Activated naive CD4-positive, alpha-beta T cell treated with anti-CD3 and anti-CD28 coated beads, Interleukin-2, amount 10 ng/mL, durations not matched to agents 7 days and 5 days (primary cell): ENCODE measurements around the gene HAUS8.
"Not testable (repeated sequence)": the region's sequence is repeated elsewhere in the genome, so short reads cannot be mapped to it uniquely, and the experiment has no call there.

Experiments
- CTCF ChIA-PET: fragments of 350-600 bp; sonication (Branson Sonifier 250); formaldehyde crosslinking; loops from one replicate; lab custom pipeline; 2021; ENCODE audit warnings: antibody characterized with exemption; lab: Charles Lee
- DNase-seq: peaks from one replicate; pipeline ENCODE4 v3.0.0-alpha.2; 2020
- H3K27ac Mint-ChIP-seq: one replicate; pipeline ENCODE4 v1.8.0; 2021; ENCODE audit warnings: mild to moderate bottlenecking, moderate library complexity, mixed read lengths
- H3K27me3 Mint-ChIP-seq: one replicate; pipeline ENCODE4 v1.8.0; 2021; ENCODE audit warnings: mild to moderate bottlenecking, mixed read lengths
- H3K36me3 Mint-ChIP-seq: one replicate; pipeline ENCODE4 v1.8.0; 2021; ENCODE audit warnings: mixed read lengths
- H3K4me1 Mint-ChIP-seq: one replicate; pipeline ENCODE4 v1.8.0; 2021; ENCODE audit warnings: mixed read lengths
- H3K4me3 Mint-ChIP-seq: one replicate; pipeline ENCODE4 v1.8.0; 2021; ENCODE audit warnings: mild to moderate bottlenecking, moderate library complexity, mixed read lengths
- H3K9me3 Mint-ChIP-seq: one replicate; pipeline ENCODE4 v1.8.0; 2021; ENCODE audit warnings: mixed read lengths

HAUS8 gene

GRCh38 chr19:17109300-17109699 lies 34.0 kb upstream of the HAUS8 start:
- Mint-ChIP-seq H3K9me3 (no peaks in the 10 kb centered on the region), H3K27me3 (no peaks in the 10 kb centered on the region), H3K27ac (peak overlapping the region; percentile 61), H3K4me1 (peaks cover 25% of the 10 kb centered on the region), H3K36me3 (peaks cover 52% of the 10 kb centered on the region), H3K4me3 (no peak overlapping the region)
- CTCF ChIA-PET = no interaction called here
- no peak for DNase-seq

- Mint-ChIP-seq H3K4me3 (no peak overlapping the region), H3K9me3 (peaks cover under 1% of the 10 kb centered on the region), H3K27ac (no peak overlapping the region), H3K27me3 (no peaks in the 10 kb centered on the region), H3K36me3 (peaks cover 50% of the 10 kb centered on the region), H3K4me1 (peaks cover 26% of the 10 kb centered on the region)
- DNase-seq = no peak
- CTCF ChIA-PET = no interaction called here
Observed at GRCh38 chr19:17108453-17108784, 33.2 kb upstream of the HAUS8 start.

DNA sequence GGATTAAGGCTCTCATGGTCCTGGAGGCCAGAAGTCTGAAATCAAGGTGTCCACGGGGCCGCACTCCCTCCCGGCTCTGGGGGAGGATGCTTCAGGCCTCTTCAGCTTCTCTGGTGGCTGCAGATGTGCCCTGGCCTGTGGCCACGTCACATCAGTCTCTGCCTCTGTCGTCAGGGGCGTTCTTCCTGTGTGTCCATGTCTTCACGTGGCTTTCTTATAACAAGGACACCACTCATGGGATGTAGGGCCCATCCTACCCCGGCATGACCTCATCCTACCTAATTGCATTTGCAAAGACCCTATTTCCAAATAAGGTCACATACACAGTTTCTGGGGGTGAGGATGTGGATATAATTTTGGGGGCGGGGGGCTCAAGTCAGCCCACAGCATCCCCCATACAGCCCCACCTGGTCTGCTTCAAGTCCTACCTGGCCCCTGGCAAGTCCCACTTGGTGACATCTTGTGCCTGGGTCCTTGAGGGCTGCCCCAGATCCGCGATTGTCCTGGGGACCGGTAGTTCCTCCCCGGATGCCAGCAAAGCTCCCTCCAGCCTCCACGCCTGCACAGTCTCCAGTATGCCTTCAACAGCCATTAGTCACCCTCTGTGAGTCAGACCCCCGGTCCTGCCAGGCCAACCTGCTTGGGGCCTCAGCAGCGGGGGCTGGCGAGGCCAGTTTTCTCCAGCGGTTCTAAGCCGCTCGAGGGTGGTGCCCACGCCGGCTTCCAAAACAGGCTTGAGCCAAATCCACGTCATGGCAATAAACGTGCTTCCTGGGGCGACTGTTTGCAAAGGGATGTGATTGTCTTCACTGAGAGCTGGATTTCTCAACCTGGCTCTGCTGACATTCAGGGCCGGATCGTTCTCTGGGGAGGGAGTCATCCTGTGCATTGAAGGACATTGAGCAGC lies 32.5 kb upstream of the HAUS8 start:
- Mint-ChIP-seq H3K4me3 (no peak overlapping the region), H3K27ac (no peak overlapping the region), H3K9me3 (peaks cover 7% of the 10 kb centered on the region), H3K36me3 (peaks cover 50% of the 10 kb centered on the region), H3K27me3 (no peaks in the 10 kb centered on the region), H3K4me1 (peaks cover 29% of the 10 kb centered on the region)
- DNase-seq = no peak
- CTCF ChIA-PET = no interaction called here

GRCh38 chr19:17106964-17107363 lies 31.7 kb upstream of the HAUS8 start:
- CTCF ChIA-PET, DNase-seq, H3K4me3 Mint-ChIP-seq, H3K27ac Mint-ChIP-seq, H3K27me3 Mint-ChIP-seq: not testable (repeated sequence)
- Mint-ChIP-seq H3K4me1 (peaks cover 26% of the 10 kb centered on the region), H3K36me3 (peaks cover 55% of the 10 kb centered on the region), H3K9me3 (peaks cover 11% of the 10 kb centered on the region)

GRCh38 chr19:17105556-17105955 lies 30.3 kb upstream of the HAUS8 start:
- Mint-ChIP-seq H3K36me3 (peaks cover 59% of the 10 kb centered on the region), H3K27ac (no peak overlapping the region)

GRCh38 chr19:17104679-17105078 lies 29.4 kb upstream of the HAUS8 start:
- Mint-ChIP-seq H3K27me3 (no peaks in the 10 kb centered on the region), H3K9me3 (peaks cover 11% of the 10 kb centered on the region), H3K27ac (no peak overlapping the region), H3K4me3 (no peak overlapping the region), H3K4me1 (peaks cover 19% of the 10 kb centered on the region), H3K36me3 (peaks cover 53% of the 10 kb centered on the region)
- CTCF ChIA-PET = no interaction called here
- no peak for DNase-seq

More at GRCh38 chr19:17105556-17105955, 30.3 kb upstream of the HAUS8 start:
- Mint-ChIP-seq H3K4me1 (peaks cover 24% of the 10 kb centered on the region), H3K4me3 (no peak overlapping the region), H3K27me3 (no peaks in the 10 kb centered on the region), H3K9me3 (peaks cover 11% of the 10 kb centered on the region)
- no peak for DNase-seq
- CTCF ChIA-PET = no interaction called here

DNA sequence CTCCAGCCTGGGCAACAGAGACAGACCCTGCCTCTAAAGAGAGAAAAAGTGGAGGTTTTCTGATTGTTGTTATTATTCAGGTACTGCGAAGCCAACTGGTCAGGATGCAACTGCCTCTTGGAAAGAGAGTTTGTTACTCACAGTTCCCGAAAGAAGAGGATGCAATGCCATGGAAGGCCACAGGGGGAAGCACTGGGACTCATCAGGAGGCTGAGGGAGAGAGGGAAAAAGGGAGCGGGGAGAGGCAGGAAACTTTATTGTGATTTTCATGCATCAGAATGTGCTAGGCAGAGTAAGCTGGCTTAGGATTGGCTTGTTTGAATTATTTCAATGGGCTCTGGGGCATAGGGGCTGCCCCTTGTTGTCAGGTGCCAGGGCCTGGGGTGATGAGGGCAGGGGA lies 27.9 kb upstream of the HAUS8 start:
- Mint-ChIP-seq H3K36me3 (peaks cover 59% of the 10 kb centered on the region), H3K4me1 (peaks cover 16% of the 10 kb centered on the region), H3K4me3 (no peak overlapping the region), H3K27ac (peak overlapping the region; percentile 49), H3K9me3 (peaks cover 11% of the 10 kb centered on the region), H3K27me3 (no peaks in the 10 kb centered on the region)
- no peak for DNase-seq
- CTCF ChIA-PET = interaction anchor here (0.7 to 1.6 kb wide), 4 partner anchors 13 to 174 kb away, joined by 3 to 6 read pairs (median 4); no protein-coding TSS in a partner anchor

DNA sequence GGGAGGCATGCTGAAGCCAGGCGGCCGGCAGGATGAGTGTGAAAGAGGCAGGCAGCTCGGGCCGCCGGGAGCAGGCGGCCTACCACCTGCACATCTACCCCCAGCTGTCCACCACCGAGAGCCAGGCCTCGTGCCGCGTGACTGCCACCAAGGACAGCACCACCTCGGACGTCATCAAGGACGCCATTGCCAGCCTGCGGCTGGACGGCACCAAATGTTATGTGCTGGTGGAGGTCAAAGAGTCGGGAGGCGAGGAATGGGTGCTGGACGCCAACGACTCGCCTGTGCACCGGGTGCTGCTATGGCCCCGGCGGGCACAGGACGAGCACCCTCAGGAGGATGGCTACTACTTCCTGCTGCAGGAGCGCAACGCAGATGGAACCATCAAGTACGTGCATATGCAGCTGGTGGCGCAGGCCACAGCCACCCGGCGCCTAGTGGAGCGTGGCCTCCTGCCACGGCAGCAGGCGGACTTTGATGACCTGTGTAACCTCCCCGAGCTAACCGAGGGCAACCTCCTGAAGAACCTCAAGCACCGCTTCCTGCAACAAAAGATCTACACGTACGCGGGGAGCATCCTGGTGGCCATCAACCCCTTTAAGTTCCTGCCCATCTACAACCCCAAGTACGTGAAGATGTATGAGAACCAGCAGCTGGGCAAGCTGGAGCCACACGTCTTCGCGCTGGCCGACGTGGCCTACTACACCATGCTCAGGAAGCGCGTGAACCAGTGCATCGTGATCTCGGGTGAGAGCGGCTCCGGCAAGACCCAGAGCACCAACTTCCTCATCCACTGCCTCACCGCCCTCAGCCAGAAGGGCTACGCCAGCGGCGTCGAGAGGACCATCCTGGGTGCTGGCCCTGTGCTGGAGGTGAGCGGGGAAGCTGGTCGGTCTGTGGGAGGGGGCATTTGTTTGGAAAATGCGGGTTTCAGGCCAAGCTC lies 26.7 kb upstream of the HAUS8 start:
- H3K27ac Mint-ChIP-seq = no peak overlapping the region
- H3K36me3 Mint-ChIP-seq = peaks cover 59% of the 10 kb centered on the region
- peaks cover 18% of the 10 kb centered on the region for H3K4me1 Mint-ChIP-seq
- DNase-seq = no peak
- peaks cover 11% of the 10 kb centered on the region for H3K9me3 Mint-ChIP-seq
- H3K27me3 Mint-ChIP-seq = no peaks in the 10 kb centered on the region
- CTCF ChIA-PET = interaction anchor here (1.6 kb wide), 1 partner anchor 14 kb away, joined by 5 read pairs; no protein-coding TSS in a partner anchor
- H3K4me3 Mint-ChIP-seq = no peak overlapping the region

GRCh38 chr19:17098326-17098725 lies 23.1 kb upstream of the HAUS8 start:
- CTCF ChIA-PET = no interaction called here
- no peak for DNase-seq
- H3K36me3 Mint-ChIP-seq = peaks cover 45% of the 10 kb centered on the region
- H3K27me3 Mint-ChIP-seq = no peaks in the 10 kb centered on the region
- peak overlapping the region; percentile 2 for H3K27ac Mint-ChIP-seq
- no peak overlapping the region for H3K4me3 Mint-ChIP-seq
- peaks cover 9% of the 10 kb centered on the region for H3K9me3 Mint-ChIP-seq
- peaks cover 20% of the 10 kb centered on the region for H3K4me1 Mint-ChIP-seq

GRCh38 chr19:17097593-17098126 lies 22.4 kb upstream of the HAUS8 start:
- H3K4me3 Mint-ChIP-seq = no peak overlapping the region
- H3K9me3 Mint-ChIP-seq = peaks cover 4% of the 10 kb centered on the region
- H3K4me1 Mint-ChIP-seq = peaks cover 18% of the 10 kb centered on the region
- H3K27me3 Mint-ChIP-seq = no peaks in the 10 kb centered on the region
- peaks cover 39% of the 10 kb centered on the region for H3K36me3 Mint-ChIP-seq
- DNase-seq = no peak
- CTCF ChIA-PET = no interaction called here
- H3K27ac Mint-ChIP-seq = no peak overlapping the region

DNA sequence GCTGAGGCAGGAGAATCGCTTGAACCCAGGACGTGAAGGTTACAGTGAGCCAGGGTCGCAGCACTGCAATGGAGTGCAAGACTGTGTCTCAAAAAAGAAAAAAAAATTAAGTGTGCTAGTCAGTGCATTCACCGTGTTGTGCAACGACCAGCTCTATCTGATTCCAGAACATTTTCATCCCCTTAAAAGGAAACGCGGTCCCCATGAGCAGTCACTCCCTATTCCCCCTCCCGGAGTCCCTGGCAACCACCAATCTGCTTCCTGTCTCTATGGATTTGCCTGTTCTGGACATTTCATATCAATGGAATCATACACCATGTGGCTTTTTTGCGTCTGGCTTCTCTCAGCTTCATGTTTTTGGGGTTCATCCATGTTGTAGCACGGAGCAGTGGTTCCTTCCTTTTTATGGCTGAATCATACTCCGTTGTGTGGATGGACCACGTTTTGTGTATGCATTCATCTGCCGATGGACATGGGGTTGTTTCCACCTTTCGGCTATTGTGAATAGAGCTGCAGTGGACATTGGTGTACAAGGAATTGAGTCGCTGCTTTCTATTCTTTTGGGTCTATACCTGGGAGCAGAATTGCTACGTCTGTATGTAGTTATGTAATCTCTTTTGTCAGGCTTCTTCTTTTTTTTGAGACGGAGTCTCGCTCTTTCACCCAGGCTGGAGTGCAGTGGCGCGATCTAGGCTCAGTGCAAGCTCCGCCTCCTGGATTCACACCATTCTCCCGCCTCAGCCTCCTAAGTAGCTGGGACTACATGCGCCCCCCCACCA lies 20.1 kb upstream of the HAUS8 start:
- CTCF ChIA-PET = interaction anchor here (1.1 kb wide), 1 partner anchor 30 kb away, joined by 3 read pairs; no protein-coding TSS in a partner anchor
- Mint-ChIP-seq H3K36me3 (peaks cover 16% of the 10 kb centered on the region), H3K27me3 (no peaks in the 10 kb centered on the region), H3K9me3 (no peaks in the 10 kb centered on the region), H3K27ac (no peak overlapping the region), H3K4me1 (peaks cover 24% of the 10 kb centered on the region), H3K4me3 (no peak overlapping the region)
- no peak for DNase-seq

- H3K27me3 Mint-ChIP-seq, DNase-seq, H3K9me3 Mint-ChIP-seq, H3K4me3 Mint-ChIP-seq, H3K27ac Mint-ChIP-seq: not testable (repeated sequence)
- CTCF ChIA-PET = interaction anchor here (1.1 kb wide), 1 partner anchor 31 kb away, joined by 3 read pairs; no protein-coding TSS in a partner anchor
- H3K4me1 Mint-ChIP-seq = peaks cover 29% of the 10 kb centered on the region
- H3K36me3 Mint-ChIP-seq = peaks cover 18% of the 10 kb centered on the region
Observed at GRCh38 chr19:17094694-17095093, 19.4 kb upstream of the HAUS8 start.

DNA sequence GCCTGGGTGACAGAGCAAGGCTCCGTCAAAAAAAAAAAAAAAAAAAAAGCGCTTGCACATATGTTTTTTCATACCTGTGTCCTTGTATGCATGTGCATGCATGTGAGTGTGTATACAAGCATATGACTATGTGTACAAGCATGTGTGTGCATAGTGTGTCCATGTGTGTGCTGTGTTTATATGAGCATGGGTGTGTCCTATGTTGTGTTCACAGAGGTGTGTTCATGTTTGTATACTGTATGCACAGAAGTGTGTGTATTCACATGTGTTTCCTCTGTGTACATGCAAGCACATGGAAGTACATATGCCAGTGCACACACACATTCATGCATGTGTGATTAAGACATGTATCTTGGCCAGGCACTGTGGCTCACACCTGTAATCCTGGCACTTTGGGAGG lies 17.4 kb upstream of the HAUS8 start:
- Mint-ChIP-seq H3K27ac (no peak overlapping the region), H3K36me3 (peaks cover 17% of the 10 kb centered on the region), H3K9me3 (no peaks in the 10 kb centered on the region), H3K27me3 (no peaks in the 10 kb centered on the region), H3K4me1 (peaks cover 42% of the 10 kb centered on the region), H3K4me3 (no peak overlapping the region)
- CTCF ChIA-PET = no interaction called here
- no peak for DNase-seq
